HG02610 (cell line): ENCODE data around the gene ALDH2.
"Not testable (repeated sequence)": the region's sequence is repeated elsewhere in the genome, so short reads cannot be mapped to it uniquely, and the experiment has no call there.

Source experiments
- ATAC-seq: cut with Tn5 transposase; IDR thresholded peaks from one replicate; pipeline ENCODE4 v1.9.1; 2021; ENCODE audit warnings: mild to moderate bottlenecking, moderate library complexity; ENCODE audit not compliant: unreplicated experiment

Gene ALDH2

DNA sequence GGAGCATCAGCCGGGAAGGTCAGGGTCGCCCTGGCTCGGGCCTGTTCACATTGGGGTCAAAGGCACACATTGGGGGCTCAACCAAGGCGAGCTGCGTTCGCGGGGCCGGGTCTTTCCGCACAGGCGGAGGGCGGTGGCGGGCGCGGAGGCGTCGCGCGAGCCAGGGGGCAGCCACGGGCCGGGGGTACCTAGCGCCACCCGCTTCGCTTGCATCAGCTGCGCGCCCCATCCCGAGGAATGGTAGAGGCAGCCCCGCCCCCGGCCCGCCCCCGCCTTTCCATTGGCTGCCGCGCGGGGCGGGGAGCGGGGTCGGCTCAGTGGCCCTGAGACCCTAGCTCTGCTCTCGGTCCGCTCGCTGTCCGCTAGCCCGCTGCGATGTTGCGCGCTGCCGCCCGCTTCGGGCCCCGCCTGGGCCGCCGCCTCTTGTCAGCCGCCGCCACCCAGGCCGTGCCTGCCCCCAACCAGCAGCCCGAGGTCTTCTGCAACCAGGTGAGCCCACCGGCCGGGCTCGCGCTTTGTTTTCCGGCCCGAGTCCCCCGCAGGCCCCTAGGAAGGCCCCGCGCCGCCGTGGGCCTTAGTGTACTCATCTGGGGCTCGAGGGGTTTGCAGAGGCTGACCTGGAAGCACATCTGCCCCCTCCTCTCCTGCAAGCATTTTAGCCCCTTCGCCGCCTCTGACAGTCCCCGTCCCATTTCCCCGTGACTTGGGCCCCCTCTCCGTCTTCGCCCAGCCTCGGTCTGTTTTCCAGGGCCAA, at the start of gene ALDH2:
TSS of gene ALDH2 (plus strand) at position 326 of the 754 bp plus-strand sequence. CDS start at position 376, 50 bp downstream.
- peak; percentile 53 for ATAC-seq

DNA sequence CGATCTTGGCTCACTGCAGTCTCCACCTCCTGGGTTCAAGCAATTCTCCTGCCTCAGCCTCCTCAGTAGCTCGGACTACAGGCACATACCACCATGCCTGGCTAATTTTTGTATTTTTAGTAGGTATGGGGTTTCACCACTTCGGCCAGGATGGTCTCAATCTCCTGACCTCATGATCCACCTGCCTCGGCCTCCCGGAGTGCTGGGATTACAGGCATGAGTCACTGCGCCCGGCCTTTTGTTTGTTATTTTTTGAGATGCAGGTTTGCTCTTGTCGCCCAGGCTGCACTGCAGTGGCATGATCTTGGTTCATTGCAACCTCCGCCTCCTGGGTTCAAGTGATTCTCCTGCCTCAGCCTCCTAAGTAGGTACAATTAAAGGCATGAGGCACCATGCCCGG, 47.4 kb upstream of the ALDH2 start:
- not testable (repeated sequence) for ATAC-seq

DNA sequence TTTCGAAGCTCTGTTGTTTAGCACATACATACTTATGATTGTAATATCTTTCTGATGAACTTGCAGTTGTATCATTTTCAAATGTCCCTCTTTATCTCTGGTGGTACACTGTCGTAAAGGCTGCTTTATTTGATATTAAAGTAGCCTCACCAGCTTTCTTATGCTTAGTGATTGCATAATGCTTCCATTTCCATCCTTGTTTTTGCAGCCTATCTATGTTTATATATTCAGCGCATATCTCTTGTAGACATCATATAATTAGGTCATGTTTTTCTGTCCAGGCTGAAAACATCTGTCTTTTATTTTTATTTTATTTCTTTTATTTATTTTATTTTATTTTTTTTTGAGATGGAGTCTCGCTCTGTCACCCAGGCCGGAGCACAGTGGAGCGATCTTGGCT, 46.3 kb upstream of the ALDH2 start:
- ATAC-seq: no peak

DNA sequence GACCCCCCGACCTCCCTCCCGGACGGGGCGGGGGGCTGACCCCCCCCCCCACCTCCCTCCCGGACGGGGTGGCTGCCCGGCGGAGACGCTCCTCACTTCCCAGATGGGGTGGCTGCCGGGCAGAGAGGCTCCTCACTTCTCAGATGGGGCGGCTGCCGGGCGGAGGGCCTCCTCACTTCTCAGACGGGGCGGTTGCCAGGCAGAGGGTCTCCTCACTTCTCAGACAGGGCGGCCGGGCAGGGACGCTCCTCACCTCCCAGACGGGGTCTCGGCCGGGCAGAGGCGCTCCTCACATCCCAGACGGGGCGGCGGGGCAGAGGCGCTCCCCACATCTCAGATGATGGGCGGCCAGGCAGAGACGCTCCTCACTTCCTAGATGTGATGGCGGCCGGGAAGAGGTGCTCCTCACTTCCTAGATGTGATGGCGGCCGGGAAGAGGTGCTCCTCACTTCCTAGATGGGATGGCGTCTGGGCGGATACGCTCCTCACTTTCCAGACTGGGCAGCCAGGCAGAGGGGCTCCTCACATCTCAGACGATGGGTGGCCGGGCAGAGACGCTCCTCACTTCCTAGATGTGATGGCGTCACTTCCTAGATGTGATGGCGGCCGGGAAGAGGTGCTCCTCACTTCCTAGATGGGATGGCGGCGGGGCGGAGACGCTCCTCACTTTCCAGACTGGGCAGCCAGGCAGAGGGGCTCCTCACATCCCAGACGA, 42.9 kb upstream of the ALDH2 start:
- not testable (repeated sequence) for ATAC-seq

DNA sequence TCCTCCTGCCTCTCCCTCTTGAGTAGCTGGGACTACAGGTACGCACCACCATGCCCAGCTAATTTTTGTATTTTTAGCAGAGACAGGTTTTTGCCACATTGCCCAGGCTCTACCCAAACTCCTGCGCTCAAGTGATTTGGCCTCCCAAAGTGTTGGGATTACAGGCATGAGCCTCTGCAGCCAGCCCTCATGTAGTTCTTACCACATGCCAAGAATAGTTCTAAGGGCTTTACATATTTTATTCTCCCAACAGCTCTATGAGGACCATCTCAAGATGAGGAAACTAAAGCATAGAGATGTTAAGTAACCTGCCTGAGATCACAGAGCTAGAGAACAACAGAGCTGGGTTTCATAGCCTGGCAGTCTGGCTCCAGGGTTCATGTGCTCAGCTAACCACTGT, 37.9 kb upstream of the ALDH2 start:
- no peak for ATAC-seq

DNA sequence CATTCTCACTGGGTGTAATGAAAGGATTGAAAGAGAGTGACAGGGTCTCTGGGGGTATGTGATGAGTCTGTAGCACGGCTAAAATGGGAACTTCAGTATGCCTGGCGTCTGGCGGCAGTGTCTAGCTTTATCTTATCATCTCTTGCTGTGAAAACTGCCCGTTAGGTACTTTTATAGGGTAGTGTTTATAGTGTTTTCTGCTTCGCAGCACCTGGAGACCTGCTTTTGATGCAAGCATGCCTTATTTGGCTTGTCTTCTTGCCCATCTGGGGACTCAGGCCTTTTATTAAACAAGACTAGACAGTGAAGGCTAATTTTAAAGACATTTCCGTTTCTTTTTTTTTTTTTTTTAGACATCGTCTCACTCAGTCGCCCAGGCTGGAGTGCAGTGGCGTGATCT, 36.3 kb upstream of the ALDH2 start:
- no peak for ATAC-seq

DNA sequence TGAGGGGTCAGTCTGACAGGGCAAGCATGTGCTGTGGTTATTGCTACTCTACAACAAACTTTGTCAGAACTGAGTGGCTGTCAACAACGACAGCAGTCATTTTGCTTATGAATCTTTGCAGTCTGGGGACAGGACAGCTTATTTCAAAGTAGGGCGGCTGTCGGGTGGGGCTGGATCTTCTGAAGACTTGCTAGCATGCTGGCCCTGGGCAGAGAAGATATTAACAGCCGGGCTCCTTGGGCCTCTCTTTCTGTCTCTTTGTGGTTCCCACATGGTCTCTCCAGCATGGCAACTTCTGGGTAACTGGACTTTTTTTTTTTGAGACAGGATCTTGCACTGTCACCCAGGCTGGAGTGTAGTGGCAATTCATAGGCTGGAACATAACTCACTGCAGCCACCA, 33.9 kb upstream of the ALDH2 start:
- ATAC-seq: no peak

DNA sequence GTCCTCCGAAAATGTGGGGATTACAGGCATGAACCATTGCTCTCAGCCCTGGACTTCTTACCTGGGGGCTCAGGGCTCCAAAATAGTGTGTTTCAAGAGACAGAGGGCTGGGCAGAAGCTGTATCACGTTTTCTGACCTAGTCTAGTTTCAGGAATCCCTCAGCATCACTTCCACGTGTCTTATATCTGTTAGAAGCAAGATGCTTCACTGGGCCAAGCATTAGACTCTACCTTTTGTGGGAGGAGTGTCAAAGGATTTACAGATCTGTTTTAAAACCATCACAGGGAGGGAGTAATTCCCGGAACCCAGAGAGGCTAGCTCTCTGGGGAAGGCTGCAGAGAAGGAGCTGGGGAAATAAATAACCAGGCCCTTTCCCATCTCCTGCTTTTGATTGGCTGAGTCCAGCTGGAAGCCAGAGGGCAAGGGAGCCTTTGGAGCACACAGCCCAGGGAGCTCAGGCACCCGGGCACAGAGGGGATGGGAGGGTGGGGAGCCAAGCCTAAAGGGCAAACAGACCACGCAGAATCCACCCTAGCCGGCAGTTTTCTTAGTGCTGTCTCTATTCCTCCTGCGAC, 33.3 kb upstream of the ALDH2 start:
- ATAC-seq: no peak

DNA sequence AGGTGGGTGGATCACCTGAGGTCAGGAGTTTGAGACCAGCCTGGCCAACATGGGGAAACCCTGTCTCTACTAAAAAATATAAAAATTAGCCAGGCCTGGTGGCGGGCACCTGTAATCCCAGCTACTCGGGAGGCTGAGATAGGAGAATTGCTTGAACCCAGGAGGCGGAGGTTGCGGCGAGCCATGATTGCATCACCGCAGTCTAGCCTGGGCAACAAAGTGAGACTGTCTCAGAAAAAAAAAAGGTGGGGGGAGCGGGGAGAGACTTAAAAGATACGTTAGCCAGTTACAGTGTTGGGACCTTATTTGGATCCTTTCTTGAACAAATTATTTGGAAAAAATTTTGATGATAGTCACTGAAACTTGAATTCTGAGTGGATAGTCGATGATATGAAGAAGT, 27.2 kb upstream of the ALDH2 start:
- ATAC-seq: not testable (repeated sequence)

DNA sequence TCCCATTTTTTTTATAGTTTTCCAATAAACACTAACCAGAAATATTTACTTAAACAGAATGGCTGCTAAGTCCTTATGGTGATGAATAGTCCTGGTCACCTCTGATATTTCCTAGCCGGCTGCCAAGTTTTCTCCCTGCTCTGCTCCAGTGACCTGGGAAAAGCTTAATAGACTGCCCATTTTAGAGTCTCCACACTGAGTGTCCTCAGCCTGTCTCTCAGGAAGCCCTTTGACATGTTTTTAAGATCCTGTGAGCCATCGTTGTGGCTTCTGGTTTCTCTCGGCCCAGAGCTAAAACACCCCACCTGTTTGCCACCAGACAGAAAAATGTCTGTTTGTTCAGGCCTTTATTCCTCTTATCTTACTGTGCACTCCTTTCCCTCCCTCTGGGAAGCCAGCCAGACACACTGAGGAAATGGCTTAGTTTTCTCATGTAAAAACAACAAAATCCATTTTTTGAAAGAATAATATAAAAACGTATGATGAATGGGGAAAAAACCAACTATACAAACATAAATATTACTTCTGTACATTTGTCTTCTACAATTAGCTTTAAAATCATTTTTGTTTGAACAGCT, 25.4 kb upstream of the ALDH2 start:
- ATAC-seq: no peak

DNA sequence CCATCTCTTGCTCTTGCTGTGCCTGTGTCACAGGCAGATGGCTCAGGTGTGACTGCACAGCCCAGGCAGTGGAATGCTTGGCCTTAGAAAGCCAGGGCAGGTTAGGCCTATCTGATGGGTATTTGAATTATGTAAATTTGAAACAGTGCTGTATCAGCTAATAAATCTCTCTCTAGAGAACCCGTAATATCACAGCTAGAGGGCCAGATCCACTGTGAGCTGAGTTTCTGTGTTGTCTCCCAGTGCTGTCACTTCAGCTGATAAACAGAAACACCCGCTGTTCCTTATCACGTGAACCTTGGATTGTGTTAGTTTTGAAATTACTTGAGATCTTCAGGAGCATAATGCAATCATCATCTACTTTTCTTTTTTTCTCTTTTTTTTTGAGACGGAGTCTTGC, 21.5 kb upstream of the ALDH2 start:
- no peak for ATAC-seq

DNA sequence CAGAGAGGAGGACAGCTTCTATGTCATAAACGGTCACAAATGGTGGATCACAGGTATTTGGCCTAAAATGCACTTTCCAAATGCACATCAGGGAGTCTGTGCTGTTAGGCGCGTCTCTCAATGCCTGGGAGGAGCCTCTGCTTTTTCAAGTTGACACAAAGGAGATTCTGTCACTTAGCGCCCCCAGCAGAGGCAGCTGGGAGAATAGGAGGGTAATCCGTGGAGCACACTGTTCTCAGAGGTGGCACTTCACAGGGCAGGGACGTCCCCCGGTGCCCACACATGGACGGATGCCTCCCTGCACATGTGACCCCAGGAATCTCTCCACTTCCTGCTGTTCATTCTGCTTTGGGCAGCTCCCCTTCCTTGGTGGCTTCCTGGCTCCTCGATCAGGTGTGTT, 19.4 kb upstream of the ALDH2 start:
- no peak for ATAC-seq

DNA sequence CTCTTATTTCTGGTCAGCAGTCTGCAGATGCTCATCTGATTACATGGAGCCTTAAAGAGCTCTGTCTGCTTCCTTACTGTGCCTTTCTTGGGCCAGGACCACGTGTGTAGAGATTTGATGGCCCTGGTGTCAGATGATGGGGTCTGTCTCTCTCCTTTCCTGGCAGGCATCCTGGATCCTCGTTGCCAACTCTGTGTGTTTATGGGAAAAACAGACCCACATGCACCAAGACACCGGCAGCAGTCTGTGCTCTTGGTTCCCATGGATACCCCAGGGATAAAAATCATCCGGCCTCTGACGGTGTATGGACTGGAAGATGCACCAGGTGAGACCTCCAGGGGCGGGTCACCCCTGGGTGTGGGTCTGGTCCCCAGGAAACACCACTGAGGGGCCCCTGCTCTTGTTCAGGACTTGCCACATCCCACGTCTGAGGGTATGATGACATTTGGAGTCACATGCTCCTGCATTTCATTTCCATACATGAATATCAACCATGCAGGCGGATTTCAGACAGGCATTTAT, 18.5 kb upstream of the ALDH2 start:
- no peak for ATAC-seq

DNA sequence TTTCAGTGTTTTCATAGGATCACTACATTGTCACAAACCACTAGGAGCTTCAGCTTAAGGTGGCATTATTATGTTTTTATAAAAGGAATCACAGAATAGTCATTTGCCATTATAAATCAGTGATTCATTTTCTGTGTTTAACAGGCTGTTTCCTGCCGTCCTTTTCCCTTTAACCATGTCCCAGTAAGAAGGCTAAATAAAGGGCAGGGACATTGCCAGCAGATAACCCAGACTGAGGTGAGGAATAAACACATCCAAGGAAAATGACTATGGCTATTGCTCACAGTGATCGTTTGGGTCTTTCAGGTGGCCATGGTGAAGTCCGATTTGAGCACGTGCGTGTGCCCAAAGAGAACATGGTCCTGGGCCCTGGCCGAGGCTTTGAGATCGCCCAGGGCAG, 17.9 kb upstream of the ALDH2 start:
- no peak for ATAC-seq

DNA sequence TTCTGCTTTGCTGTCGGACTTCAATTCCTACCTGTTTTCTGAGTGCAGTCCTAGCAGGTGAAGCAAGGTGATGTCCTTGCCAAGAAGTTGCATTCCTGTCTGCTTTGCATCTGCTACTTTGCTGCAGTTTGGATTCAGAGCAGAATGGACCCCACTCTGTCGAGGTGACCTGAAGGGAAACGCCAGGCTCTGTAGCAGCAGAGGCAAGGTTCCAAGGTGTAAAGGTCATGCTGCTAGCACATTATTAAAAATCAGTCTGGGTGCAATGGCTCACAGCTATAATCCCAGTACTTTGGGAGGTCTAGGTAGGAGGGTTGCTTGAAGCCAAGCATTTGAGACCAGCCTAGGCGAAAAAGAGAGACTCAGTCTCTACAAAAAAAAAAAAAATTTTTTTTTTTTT, 17.3 kb upstream of the ALDH2 start:
- ATAC-seq: no peak

DNA sequence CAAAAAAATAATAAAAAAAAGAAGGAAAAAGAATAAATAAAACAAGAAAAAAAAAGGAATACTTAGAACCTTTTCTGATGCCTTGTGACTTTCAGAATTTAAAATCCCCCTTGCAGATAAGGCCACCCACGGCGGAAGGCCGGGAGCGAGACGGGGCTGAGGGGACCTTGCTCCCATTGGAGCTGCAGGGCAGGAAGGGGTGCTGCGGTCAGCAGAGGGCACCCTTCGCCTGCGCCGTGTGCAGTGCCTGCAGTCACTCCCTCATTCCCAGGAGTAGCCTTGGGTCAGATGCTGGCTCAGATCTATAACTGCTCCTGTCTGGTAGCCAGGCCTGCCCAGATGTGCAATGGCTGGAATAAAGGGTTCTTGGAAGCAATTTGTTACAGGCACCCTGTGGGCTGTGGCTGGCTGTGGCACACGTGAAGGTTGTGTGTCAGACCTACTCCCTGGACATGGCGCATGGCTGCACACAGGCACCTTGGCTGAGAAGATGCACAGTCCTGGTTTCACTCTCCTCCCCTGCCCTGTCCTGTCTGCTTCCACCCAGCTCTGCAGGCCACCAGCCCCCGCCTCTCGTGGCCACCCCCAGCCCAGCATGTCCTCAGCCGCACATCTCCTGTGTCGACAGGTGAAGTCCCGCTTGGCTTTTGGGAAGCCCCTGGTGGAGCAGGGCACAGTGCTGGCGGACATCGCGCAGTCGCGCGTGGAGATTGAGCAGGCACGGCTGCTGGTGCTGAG, 13.4 kb upstream of the ALDH2 start:
- ATAC-seq: no peak

DNA sequence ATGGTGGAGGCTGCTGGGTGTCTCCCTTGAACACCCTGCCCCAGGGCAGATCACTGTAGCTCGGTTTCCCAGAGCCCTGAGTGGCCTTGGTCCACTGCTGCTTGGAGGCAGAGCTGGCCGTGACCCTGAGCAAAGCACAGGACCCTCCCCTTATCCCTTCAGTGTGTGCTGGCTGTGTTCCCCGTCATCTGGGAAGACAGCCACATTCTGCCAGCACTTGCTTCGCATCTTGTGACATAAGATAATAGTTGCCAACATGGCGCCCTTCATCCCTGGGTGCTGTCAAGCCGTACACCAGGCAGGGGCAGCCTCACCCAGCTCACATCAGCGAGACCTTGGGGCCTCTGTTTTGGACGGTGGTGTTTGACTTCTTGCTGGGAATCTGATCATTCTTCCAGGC, 12.1 kb upstream of the ALDH2 start:
- no peak for ATAC-seq

DNA sequence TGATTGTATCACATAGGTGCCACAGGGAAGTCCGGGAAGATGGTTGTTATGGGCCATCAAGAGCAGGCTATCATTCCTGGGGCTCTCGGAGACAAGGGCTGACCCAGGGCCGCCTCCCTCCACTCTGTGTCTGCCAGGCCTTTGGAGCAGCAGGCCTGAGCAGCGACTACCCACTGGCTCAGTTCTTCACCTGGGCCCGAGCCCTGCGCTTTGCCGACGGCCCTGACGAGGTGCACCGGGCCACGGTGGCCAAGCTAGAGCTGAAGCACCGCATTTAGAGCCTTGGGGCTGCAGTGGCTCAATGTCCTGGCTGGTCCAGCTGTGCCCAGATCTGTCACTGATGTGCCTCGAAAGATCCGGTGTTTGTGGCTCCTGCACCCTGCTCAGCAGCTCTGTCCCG, 10.5 kb upstream of the ALDH2 start:
- ATAC-seq: no peak

DNA sequence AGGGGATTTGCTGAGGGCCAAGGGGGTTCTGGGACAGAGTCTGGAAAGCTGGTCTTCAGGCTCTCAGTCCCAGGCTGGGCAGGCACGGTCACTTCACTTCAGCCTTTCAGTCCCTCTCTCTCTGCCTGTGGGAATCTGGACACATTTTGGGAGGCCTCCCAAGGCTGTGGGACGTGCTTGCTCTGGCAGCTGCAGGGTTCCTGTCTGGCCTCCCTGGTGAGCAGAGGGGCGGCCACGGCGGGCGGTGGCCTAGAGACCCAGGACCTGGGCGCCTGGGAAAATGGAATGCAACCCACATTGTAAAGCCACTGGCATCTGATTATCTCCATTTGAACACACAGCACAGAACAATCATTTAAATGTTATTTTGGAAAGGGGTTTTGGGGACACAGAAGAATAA, 10.1 kb upstream of the ALDH2 start:
- ATAC-seq: no peak

DNA sequence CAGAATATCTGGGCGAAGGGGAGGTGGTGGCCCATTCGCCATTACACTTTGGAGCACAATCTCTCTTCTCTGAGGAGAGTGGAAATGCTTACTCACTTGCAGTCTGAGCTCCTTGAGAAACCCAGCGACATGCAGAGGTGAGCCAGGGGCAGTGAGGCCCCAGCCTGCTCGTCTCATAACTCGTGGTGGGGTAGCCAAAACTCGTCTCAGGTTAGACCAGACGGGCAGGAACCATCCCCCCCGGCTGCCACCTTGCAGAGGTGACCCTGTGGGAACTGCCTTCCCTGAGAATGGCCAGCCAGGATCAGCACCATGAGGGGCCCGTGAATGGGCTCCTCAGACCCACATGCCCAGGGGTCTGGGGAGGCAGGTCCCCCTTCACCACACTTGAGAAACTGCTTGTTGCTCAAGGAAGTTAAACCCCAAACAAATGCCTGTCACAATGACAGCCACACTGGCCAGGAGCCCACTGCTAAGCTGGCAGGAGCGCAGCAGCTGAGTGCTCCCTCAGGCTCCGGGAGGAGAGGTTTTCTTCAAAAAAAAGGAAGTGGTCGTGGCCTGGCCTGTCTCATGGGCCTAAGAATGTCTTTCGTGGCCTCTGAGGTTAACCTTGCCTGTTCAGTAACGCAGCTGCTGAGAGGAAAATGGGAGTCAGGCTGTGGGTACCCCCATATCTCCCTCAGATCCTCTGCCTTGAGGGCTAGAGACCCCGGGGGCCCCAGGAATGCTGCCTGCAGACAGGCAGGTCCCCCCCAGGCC, 9.2 kb upstream of the ALDH2 start:
- peak; percentile 39 for ATAC-seq
